OCI-LY3 (cell line): ENCODE results near the gene GNAQ.

Experiments used
- H2AFZ ChIP-seq: fragments of 200-600, 300-600 bp; shearing (Covaris generic); 2 replicates; pipeline ENCODE4 v1.6.0; 2014; ENCODE audit warnings: antibody characterized with exemption, low read depth, low read length
- H3K27ac ChIP-seq: fragments of 200-600, 300-600 bp; sonication (generic); 2 replicates; pipeline ENCODE4 v1.5.1; 2014; ENCODE audit warnings: mild to moderate bottlenecking, low read length, moderate library complexity, mixed read lengths
- H3K27me3 ChIP-seq: fragments of 200-600, 300-600 bp; sonication (generic); 2 replicates; pipeline ENCODE4 v1.6.1; 2014; ENCODE audit warnings: low read depth, low read length, mixed read lengths
- H3K36me3 ChIP-seq: fragments of 200-600, 300-600 bp; sonication (generic); replicated peaks from 2 replicates; pipeline ENCODE3; 2014; ENCODE audit warnings: low read depth, low read length, mixed read lengths
- H3K4me1 ChIP-seq: fragments of 300-600, 200-600 bp; sonication (generic); 2 replicates; pipeline ENCODE4 v1.6.1; 2014; ENCODE audit warnings: low read length, mixed read lengths
- H3K4me2 ChIP-seq: fragments of 200-600, 300-600 bp; sonication (generic); 2 replicates; pipeline ENCODE4 v1.6.1; 2014; ENCODE audit warnings: low read length, mixed read lengths
- H3K4me3 ChIP-seq: fragments of 300-600, 200-600 bp; sonication (generic); 2 replicates; pipeline ENCODE4 v1.5.1; 2014; ENCODE audit warnings: antibody characterized with exemption, mild to moderate bottlenecking, low read length, moderate library complexity
- H3K79me2 ChIP-seq: fragments of 300-600, 200-600 bp; shearing (Covaris generic); 2 replicates; pipeline ENCODE4 v1.6.1; 2014; ENCODE audit warnings: mild to moderate bottlenecking, low read length, mixed read lengths
- H3K9ac ChIP-seq: fragments of 300-600, 200-600 bp; shearing (Covaris generic); 2 replicates; pipeline ENCODE4 v1.6.0; 2014; ENCODE audit warnings: mild to moderate bottlenecking, low read length, moderate library complexity
- H3K9me3 ChIP-seq: fragments of 200-600, 300-600 bp; shearing (Covaris generic); 2 replicates; pipeline ENCODE4 v1.6.1; 2014; ENCODE audit warnings: low read length, mixed read lengths; ENCODE audit not compliant: insufficient read depth
- H4K20me1 ChIP-seq: fragments of 200-600, 300-600 bp; sonication (generic); 2 replicates; pipeline ENCODE4 v1.6.1; 2016; ENCODE audit warnings: low read length, mixed read lengths; ENCODE audit not compliant: insufficient read depth
- CTCF ChIP-seq: fragments of 200-600, 300-600 bp; sonication (generic); IDR thresholded peaks from 2 replicates; pipeline ENCODE4 v1.5.1; 2014; ENCODE audit warnings: antibody characterized with exemption, low read length, low read depth
- EZH2phosphoT487 ChIP-seq: fragments of 200-600 bp; shearing (Covaris generic); IDR thresholded peaks from 2 replicates; pipeline ENCODE4 v1.6.1; 2018; ENCODE audit warnings: antibody characterized with exemption, mixed run types, low read depth

The GNAQ gene

DNA sequence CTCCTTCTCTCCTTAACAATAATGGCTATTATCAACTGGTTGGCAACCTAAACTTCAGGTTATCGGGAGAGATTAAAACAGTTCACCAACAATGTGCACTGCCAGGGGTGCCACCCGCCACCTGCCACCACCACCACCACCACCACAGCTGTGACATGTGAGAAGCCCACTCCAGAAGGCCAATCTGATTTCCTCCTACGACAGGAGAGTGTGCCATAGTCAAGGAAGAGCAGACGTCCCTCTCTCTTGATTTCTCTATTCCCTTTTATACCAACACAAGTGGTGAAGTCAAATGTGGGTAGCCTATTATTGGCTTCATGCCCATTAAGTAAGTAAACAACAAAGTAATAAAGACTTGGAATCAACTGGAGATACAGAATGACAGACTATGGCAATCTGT is 22.4 kb downstream of the GNAQ start:
- Histone ChIP-seq H3K4me1 (no peaks in the 10 kb centered on the region), H3K27me3 (no peaks in the 10 kb centered on the region), H3K4me2 (no peak overlapping the region), H3K79me2 (no peaks in the 10 kb centered on the region), H3K27ac (no peak overlapping the region), H3K4me3 (no peak overlapping the region), H4K20me1 (no peaks in the 10 kb centered on the region), H3K9ac (no peak overlapping the region), H3K36me3 (no peaks in the 10 kb centered on the region), H3K9me3 (no peaks in the 10 kb centered on the region), H2AFZ (no peak overlapping the region)
- no peak for TF ChIP-seq EZH2phosphoT487
- TF ChIP-seq CTCF, result no peak

DNA sequence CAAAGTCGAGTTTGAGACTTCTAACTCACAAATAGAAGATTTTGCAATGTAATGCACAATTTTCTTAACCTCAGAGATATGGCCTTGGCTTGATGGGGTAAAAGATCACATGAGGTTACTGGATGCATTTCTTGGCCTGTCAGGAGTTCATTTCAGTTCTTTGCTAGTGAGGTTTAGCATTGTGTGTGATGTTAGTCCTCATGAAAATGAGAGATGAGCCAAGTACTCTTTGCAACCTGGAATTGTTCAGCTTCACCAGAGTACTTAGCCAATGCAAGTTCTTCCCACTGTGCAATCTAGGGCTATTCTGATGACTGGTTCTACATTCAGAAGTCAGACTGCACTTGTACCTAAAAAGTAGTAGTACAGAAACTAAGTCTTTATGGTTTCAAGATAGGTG is 24.9 kb downstream of the GNAQ start:
- Histone ChIP-seq H2AFZ (no peak overlapping the region), H3K4me1 (no peaks in the 10 kb centered on the region), H3K4me3 (no peak overlapping the region), H3K9me3 (no peaks in the 10 kb centered on the region), H3K79me2 (no peaks in the 10 kb centered on the region), H3K27ac (no peak overlapping the region), H3K27me3 (no peaks in the 10 kb centered on the region), H4K20me1 (no peaks in the 10 kb centered on the region), H3K4me2 (no peak overlapping the region), H3K36me3 (no peaks in the 10 kb centered on the region), H3K9ac (no peak overlapping the region)
- TF ChIP-seq CTCF (no peak), EZH2phosphoT487 (no peak)

DNA sequence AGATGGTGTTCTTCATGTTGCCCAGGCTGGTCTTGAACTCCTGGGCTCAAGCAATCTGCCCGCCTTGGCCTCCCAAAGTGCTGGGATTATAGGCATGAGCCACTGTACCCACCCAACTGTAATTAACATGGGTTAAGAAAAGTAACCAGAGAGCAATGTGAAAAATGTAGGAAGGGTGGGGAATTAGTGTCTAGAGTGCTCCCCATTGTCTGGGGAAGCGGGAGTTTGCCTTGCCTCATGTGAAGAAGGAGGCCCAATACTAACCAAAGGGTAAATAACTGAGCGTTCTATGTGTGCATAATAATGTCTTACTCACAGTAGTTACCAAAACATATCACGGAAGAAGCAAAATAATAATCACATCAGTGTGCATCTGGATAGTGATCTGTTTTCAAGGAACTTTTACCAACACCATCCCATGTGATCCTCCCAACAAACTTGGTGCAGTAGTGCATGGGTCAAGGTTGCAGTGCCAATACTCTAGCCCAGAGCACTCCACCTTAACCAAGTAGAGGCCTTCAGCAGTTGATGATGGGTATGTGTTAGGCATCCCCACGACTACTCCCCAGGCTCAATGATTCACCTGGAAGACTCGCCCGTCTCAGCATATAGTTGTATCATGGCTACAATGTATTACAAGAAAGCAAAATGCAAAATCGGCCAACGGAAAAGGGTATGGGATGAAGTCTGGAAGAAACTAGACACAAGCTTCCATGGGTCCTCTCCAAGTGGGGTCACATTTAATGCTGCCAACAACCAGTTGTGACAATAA is 26.2 kb downstream of the GNAQ start:
- no peaks in the 10 kb centered on the region for H3K9me3 ChIP-seq
- H3K79me2 ChIP-seq, result no peaks in the 10 kb centered on the region
- no peak overlapping the region for H3K27ac ChIP-seq
- H3K4me3 ChIP-seq, result no peak overlapping the region
- no peak overlapping the region for H3K4me2 ChIP-seq
- H3K4me1 ChIP-seq, result no peaks in the 10 kb centered on the region
- no peaks in the 10 kb centered on the region for H4K20me1 ChIP-seq
- H2AFZ ChIP-seq, result no peak overlapping the region
- H3K9ac ChIP-seq, result no peak overlapping the region
- TF ChIP-seq EZH2phosphoT487 (no peak), CTCF (no peak)
- no peaks in the 10 kb centered on the region for H3K36me3 ChIP-seq
- H3K27me3 ChIP-seq, result no peaks in the 10 kb centered on the region

DNA sequence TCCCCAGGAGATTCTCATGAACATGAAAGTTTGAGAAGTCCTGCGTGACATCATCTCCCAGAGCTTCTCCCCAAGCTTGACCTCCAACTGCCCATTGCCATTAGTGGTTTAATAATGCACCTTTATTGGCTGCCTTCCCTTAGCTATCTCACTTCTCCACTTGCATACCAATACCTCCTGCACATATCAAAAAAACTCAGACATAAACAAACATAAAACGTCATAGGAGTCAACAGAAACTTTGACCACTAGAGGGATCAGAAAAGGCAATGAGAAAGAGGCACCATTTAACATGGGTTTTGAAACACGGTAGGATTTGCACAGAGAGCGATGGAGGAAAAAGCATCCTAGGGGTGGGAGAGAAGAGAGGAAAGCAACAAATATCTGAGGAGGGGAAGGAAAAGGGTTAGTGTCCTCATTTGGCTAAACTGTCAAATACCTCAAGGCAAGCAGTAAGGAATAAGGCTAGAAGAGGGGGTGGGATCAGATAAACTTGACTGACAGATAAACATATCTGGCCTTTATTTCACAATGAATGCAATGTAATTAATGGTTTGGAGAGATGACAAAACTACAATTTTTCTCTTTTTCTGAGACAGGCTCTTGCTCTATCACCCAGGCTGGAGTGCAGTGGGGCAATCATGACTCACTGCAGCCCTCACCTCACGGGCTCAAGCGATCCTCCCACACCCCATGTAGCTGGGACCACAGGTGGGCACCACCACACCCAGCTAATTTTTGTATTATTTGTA is 27.0 kb downstream of the GNAQ start:
- Histone ChIP-seq H3K27me3 (no peaks in the 10 kb centered on the region), H3K9me3 (no peaks in the 10 kb centered on the region), H3K36me3 (no peaks in the 10 kb centered on the region), H4K20me1 (no peaks in the 10 kb centered on the region), H2AFZ (no peak overlapping the region), H3K4me1 (no peaks in the 10 kb centered on the region), H3K79me2 (no peaks in the 10 kb centered on the region), H3K4me2 (no peak overlapping the region), H3K9ac (no peak overlapping the region), H3K27ac (no peak overlapping the region), H3K4me3 (no peak overlapping the region)
- TF ChIP-seq EZH2phosphoT487 (no peak), CTCF (peak; percentile 31)
